GM12872 (cell line): ENCODE data around the gene SLC25A19.
A peak's percentile ranks its signal among the peaks of the same experiment; 100 is the strongest.

Source experiments
- TF ChIP-seq, protein P1 (sequence below): IDR thresholded peaks from 3 replicates; pipeline ENCODE4 v1.5.1; 2011; ENCODE audit warnings: low read depth, mild to moderate bottlenecking, low read length, moderate library complexity; ENCODE audit not compliant: insufficient read depth

The SLC25A19 gene

DNA sequence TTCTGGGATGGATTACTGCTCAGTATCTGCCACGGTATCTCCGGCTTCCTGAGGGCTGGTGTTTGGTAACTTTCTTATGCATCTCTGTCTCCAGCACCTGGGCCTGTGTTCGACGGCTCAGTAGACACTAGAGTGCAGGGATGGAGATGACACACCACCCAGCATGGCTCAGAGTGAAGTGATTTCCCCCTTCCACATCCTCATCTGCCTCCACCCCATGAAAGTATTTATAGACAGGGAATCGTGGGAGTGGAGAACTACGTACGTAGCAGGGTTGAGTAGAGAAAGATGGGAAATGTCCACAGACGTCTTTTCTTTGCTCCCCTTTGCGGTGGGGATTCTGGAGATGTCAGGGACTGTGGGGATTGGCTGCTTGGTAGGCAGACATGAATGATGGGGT is 11.8 kb upstream of the SLC25A19 start:
- TF ChIP-seq, protein P1, sequence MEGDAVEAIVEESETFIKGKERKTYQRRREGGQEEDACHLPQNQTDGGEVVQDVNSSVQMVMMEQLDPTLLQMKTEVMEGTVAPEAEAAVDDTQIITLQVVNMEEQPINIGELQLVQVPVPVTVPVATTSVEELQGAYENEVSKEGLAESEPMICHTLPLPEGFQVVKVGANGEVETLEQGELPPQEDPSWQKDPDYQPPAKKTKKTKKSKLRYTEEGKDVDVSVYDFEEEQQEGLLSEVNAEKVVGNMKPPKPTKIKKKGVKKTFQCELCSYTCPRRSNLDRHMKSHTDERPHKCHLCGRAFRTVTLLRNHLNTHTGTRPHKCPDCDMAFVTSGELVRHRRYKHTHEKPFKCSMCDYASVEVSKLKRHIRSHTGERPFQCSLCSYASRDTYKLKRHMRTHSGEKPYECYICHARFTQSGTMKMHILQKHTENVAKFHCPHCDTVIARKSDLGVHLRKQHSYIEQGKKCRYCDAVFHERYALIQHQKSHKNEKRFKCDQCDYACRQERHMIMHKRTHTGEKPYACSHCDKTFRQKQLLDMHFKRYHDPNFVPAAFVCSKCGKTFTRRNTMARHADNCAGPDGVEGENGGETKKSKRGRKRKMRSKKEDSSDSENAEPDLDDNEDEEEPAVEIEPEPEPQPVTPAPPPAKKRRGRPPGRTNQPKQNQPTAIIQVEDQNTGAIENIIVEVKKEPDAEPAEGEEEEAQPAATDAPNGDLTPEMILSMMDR = no peak

DNA sequence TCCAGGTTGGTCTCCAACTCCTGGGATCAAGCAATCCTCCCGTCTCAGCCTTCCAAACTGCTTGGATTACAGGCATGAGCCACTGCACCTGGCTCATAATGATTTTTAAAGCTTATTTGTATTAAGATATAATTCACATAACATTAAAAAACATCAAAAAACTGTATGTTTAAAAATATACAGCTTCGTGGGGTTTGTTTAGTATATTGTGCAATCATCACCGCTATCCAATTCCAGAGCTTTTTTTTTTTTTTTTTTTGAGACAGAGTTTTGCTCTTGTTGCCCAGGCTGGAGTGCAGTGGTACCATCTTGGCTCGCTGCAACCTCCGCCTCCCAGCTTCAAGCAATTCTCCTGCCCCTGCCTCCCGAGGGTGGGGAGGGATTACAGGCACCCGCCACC is 11.0 kb upstream of the SLC25A19 start:
- TF ChIP-seq, protein P1 = no peak

DNA sequence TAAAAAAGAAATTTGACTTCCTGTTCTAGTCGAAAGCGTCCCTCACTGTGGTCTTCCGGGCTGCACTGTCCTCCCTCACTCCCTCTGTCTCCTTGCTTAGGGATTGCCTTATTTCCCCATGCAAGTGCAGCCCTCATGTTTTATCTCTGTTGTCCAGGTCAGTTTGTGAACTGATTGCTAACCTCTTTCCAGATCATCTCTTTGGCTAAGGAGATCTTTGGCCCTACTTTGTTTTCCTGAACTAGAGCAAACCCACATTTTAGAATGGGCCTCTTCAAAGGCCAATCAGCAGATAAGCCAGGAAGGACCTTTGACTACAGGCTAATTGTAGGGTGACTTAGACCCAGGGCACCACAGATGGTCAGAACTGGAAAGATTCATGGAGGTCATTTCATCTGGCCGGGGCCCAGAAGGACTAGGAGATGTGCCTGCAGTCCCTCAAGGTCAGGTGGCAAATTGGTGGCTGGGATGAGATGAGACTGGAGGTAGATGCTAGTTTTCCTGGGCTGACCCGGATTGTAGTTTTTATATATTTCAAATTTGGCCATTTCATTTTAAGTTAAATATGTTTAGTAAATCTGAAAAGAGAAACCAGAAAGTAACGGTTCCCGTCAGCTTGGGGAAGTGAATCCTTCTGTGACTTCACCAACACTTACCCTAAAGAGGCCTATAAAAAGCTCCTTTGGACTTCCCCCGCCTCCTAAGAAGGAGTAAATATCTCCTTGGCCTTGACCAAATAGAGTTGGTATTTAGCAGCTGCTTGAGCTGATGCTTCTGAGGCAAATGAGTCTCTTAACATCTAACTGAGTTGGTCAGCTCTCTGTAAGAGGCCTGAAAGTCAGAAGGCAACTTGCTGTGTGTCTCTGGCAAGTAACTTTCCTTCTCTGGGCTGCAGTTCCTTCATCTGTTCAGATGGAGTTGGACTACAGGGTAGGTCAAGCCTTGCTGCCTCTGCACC is 6.2 kb upstream of the SLC25A19 start:
- TF ChIP-seq, protein P1 = no peak

DNA sequence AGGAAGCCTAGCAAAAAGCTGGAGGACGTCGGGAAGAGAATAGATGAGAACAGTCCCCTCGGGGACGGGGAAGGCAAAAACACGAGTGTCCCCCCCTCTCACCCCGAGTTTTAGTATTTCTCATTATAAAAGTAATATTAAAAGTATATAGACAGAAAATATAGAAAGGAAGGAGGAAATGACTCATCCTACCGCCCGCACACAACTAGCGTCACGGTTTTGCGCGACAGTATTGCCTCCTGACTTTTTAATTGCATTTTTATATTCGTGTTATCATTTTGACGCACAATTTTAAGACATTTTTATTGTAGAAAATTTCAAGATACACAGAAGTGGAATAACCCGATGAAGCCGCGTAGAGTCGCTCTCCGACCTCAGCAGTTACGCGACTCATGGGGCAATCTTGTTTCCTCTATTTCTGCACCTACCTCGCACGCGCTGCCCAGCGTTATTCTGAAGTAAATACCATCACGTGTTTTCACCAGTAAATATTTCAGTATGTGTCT is 652 bp upstream of the SLC25A19 start:
- TF ChIP-seq, protein P1 = peak; percentile 54

DNA sequence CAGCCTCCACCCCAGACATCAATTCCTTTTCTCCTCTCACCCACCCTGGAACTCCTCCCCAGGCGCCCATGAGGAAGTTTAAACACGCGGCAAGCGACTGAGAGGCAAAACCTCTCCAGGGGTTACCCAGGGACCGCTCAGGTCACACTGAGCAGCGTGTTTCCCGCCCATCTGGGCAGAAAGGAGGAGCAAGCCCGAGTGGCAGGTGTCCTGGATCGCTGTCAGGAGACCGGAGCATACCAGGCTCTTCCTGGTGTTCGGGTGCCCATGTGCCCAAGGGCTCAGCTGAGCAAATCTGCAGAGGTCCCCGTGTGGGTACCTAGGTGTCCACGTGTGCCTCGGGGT is 491 bp downstream of the SLC25A19 start:
- TF ChIP-seq, protein P1 = no peak

DNA sequence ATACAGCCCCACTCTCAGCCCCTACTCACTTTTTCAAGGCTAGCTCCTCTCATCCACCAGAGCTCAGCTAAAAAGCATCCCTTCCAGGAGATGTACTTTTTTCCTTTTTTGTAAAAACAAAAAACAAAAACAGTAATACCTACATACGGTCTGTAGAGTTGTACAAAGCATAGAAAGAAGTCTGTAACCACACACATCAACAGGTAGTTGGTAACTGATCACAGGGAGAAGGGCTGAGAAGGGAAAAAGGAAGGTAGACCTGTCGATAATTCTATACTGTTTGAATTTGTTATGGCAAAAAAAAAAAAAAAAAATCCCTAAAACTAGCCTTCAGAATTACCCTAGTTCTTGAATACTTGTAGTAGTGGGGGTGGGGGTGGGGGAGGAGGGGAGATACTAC is 874 bp downstream of the SLC25A19 start:
- TF ChIP-seq, protein P1 = no peak

DNA sequence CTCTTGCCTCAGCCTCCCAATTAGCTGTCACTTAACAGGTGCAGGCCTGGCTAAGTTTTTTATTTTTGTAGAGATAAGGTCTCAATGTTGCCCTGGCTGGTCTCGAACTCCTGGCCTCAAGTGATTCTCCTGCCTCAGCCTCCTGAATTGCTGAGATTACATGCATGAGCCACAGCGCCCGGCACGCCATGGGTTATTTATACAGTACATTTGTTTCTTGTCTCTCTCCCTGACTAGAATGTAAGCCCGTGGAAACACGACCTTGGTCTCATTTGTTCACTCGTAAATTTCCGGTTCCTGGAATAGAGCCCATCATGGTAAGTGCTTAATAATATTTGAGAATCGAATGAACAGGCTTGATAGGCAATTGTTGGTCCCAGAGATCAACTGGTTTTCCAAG is 2.0 kb downstream of the SLC25A19 start:
- TF ChIP-seq, protein P1 = no peak
